ENCODE data around the gene WIPF3. TPM values are rescaled to one million over a fixed set of nuclear protein-coding genes. Genes with fewer than 3 reads are reported as not detected.

Gene WIPF3
- total RNA-seq, 1 donor from 2014 or later: not detected

DNA sequence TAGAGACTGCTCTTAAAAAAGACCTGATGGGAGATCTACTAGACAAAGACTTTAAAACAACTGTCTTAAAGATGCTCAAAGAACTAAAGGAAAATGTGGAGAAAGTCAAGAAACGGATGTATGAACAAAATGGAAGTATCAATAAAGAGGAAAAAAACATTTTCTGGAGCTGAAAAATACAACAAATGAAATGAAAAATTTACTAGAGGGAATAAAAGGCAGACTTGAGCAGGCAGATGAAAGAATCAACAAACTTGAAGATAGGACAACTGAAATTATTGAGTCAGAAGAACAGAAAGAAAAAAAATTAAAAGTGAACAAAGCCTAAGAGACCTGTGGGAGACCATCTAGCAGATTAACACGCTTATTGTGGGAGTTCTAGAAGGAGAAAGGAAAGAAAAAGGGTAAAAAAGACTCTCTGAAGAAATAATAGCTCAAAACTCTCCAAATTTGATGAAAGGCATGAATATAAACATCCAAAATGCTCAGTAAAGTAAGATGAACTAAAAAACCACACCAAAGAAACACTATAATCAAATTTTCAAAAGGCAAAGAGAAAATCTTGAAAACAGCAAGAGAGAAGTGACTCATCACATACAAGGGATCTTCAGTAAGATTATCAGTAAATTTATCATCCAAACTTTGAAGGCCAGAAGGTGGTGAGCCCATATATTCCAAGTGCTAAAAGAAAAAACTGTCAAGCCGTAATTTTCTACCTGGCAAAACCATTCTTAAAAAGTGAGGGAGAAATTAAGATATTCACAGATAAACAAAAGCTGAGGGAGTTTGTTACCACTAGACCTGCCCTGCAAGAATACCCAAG is 100.1 kb downstream of the WIPF3 start:
- intact Hi-C loops (cut with micrococcal nuclease): no loop called here

DNA sequence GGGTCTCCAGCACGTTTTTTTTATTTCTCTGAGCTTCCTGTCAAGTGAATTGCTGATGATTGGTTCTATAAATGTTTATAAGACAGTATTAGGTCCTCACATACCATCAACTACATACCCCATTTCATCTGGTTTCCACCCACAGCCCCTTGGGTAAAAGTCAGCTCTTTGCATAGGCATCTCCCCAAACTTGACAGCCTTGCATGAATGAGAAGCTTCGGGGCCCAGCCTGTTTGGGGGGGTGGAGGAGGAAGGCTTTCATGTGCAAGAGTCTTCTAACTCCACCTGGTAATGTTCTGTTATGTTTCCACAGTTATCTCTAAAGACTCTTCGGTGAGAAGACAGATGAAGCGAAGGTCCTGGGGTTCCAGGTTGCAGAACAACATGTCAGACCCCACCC is 107.9 kb downstream of the WIPF3 start:
- intact Hi-C loops (cut with micrococcal nuclease): no loop called here

DNA sequence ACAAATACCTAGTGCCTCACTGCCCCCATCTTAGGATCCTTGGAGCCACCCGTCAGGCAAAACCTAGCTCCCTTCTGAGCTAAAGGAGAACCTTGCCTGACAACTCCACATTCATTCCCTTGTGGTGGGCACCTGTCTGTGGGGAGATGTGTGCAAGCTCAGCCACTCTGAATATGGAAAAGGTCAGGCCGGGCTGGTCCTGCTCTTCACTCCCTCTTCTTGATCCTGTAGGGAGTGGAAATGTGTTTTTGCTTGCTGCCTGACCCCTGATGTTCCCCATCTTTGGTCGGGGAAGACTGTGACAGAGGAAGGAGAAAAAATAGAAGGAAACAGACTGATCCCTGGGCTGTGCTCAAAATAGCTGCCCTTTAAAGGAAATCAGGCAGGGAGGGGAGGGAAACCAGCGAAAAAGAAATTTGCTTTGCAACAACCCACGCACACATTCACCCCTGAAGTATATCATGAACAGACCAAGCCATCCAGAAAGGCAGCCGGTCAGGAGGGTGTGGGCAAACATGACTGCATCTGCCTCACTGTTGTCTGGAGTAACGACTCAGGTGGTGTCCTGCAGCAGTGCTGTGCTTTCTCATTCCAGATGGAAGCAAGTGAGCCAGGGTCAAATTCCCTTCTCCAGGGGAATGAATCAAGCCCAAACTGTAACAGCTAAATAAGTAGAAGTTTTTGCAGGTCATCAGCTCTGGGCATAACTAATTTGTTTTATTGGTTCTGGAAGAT is 109.3 kb downstream of the WIPF3 start:
- intact Hi-C loops (cut with micrococcal nuclease): no loop called here

DNA sequence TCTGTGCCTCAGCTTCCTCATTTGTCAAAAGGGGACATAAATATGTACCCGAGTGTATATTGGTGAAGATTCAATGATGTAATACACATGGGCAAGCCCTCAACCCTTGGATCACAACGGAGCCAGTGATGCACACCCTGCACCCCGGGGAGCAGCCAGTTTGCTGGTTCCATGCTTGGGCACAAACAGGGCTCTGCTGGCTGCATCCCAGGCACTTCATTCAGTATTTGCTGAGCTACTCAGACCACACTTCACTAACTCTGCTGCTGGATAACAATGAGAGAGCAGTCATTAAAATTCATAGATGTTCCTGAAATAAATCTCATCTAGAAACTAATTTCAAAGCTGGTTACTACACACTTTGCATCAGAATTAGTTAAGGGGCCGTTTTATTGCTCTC is 111.3 kb downstream of the WIPF3 start:
- intact Hi-C loops (cut with micrococcal nuclease): no loop called here

DNA sequence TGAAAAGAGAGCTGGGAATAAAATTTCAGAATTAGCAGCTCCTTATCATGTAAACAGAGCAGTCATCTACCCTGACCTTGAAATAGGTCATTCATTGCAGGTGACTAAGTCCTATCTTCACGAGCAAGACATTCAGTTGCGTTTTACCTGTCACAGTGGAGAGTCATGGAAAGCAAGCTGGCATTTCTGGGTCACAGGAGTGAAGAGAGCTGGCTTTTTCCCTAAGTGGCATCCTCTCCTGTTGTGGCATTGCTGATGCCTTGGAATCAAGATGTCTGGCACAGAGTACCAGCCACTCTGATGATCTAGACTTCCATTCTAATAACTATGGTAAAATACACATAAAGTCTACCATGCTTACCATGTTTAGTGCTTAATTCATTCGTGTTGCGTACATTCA is 112.5 kb downstream of the WIPF3 start:
- intact Hi-C loops (cut with micrococcal nuclease): no loop called here

DNA sequence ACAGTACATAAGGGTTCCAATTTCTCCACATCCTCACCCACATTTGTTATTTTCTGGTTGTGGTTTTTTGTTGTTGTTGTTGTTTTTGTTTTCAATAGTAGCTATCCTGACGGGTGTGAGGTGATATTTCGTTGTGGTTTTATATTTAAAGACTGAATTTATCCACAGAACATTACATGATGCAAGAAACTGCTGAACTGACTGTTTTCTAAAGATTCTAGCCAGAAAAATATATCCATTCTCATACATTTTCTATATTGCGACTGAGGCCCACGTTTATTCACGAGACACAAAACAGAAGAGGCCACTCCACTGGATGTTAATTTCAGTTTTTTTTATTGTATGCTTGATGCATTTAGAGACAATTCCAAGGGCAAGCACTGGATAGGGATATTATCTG is 113.5 kb downstream of the WIPF3 start:
- intact Hi-C loops (cut with micrococcal nuclease): loop anchor here (10.0 kb wide), 1 partner anchor 285 kb away; no protein-coding TSS in a partner anchor

DNA sequence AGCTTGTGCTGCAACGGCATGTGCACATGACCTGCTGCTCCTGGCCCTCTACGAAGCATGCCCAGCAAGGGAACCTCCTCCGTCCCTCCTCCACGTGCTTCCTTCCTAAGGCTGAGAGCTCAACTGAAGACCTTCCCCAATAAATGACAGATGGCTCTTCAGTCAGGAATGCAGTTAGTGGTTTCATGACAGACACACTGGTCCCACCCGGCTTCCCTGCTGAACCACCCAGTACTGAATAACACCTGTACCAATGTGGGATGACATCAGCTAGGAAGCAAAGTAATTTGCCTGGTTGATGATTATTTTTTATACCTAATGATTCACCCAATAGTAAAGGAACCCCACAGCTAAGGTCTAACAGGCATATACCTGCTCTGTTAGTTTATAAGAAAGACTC is 114.2 kb downstream of the WIPF3 start:
- intact Hi-C loops (cut with micrococcal nuclease): loop anchor here (10.0 kb wide), 1 partner anchor 286 kb away; no protein-coding TSS in a partner anchor

DNA sequence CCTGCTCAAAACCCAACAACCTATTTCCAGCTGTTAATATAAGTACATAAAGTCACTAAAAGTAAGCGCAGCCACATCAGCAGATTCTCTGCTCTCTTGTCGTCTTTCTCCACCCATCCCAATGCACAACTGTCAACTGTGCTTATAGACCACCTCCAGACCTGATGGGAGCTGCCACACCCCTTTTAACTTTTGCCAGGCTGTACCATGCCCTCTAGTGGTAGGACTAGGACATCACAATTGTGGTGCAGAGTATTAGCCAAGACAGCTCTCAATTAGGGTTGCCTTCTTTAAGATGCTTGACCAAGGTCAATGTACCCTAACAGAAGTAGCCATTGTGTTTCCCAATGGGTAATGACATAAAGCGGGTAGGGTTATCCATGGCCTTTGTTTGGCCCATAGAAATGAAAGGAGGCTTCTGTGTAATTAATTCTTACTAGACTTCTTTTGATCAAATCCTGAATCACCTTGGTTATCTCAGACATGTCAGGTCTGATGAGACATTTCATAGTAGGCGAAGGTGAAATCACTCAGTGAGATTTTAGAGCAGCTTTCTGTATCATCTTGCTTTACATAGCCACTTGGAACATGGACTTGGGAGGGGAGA is 115.2 kb downstream of the WIPF3 start:
- intact Hi-C loops (cut with micrococcal nuclease): loop anchor here (10.0 kb wide), 1 partner anchor 287 kb away; no protein-coding TSS in a partner anchor

DNA sequence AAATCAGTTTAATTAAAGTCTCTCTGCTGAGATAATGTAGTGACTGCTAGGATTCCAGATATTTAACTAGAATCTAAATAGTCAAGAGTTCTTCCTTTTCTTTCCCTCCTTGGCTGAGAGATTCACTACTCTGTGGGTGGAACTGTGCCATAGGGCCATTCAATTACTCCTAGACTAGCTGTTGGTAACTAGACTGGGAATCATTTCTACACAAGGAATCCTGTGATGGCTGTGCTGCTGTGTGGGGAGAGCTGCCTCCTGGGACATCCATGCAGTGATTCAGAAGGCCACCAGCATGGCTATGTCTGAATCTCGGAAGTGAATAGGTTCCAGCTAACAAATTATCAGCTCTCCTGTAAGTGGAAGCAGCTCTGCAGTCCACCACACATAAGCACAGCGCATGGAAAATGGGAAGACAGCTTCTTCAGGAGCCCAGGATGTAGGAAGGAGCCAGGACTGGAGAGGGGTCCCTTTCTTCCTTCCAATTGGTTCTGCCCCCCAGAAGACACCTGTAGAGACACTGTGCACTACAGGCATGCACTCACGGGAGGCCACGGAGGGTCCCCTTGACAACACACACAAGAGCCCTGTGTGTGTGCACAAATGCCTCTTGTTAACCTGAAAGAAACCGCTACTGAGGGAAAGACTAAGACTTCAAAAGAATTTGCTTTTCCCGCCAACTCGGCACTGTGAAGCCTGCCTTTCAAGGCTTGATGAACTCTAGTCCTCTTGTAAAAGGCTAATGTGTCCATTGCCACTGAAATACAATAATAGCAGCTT is 116.8 kb downstream of the WIPF3 start:
- intact Hi-C loops (cut with micrococcal nuclease): loop anchor here (10.0 kb wide), 1 partner anchor 288 kb away; no protein-coding TSS in a partner anchor

DNA sequence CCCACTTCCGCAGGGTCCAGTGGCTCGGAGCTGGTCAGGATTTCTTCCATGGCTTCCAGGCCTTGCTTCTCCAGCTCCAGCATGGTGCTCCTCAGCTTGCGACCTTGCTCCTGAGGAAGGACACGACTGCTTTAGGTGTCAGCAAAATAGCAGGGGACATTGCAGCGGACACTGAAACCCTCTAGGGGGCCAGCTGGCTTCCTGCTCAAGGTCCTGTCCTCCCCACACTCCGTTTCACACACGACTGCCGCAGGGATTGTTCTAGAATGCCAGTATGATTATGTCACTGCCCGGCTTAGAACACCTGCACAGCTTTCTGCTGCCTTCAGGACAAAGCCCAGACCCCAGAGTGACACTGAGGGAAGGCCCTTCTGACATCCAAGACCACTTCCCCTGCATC is 117.7 kb downstream of the WIPF3 start:
- intact Hi-C loops (cut with micrococcal nuclease): loop anchor here (10.0 kb wide), 1 partner anchor 289 kb away; no protein-coding TSS in a partner anchor

DNA sequence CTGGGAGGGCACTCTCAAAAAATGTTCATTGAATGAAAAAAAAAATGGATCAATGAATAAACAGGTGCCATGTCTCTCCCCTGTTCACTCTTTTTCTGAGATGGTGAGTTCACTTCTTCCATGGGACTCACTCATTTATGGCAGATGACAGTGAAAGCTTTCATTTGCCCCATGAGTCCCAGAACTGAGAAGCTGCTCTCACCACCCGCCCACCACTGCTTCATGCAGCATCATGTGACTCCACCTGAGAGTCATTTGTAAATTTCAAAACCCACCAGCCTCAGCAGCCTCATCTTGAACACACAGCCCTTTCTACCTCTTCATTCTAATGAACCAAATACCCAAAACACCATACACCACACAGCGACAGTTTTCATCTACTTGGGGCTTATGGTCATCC is 118.4 kb downstream of the WIPF3 start:
- intact Hi-C loops (cut with micrococcal nuclease): loop anchor here (10.0 kb wide), 1 partner anchor 290 kb away; no protein-coding TSS in a partner anchor

DNA sequence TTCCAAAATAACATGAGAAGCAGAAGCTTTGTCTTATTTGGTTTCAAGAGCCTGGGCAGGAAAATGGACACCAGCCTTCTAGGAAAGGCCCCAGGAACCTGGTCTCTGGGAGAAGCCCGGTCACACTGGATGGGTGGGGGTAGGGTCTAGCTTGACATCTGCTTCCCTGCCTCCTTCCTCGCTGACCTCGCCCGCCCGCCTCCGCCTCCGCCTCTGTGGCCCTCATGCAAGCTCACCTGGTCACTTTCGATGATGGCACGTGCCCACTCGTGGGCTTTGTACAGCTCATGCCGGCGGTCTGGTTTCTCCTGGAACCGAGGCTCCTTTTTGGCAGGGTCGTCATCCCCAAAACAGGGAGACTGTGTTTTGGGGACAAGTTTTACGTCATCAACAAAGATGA is 119.9 kb downstream of the WIPF3 start:
- intact Hi-C loops (cut with micrococcal nuclease): loop anchor here (10.0 kb wide), 1 partner anchor 291 kb away; no protein-coding TSS in a partner anchor

DNA sequence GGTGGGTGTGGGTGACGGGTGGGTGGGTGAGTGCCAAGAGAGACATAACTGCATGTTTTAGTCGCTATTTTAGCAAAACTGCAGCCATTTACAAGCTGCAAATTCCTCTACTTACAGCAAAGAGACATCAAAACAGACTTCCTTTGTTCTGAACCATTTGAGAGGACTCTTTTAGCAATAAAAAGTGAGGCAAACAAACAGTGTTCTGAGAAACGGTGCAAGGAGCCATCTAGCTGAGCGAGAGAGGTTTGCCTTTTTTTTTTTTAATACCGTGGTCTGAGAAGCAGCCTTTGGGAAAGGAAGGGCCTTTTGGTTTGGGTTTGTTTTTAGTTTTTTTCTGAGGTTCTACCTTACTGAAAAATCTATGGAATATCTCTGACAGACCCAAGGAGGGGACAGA is 120.4 kb downstream of the WIPF3 start:
- intact Hi-C loops (cut with micrococcal nuclease): loop anchor here (10.0 kb wide), 1 partner anchor 292 kb away; no protein-coding TSS in a partner anchor

DNA sequence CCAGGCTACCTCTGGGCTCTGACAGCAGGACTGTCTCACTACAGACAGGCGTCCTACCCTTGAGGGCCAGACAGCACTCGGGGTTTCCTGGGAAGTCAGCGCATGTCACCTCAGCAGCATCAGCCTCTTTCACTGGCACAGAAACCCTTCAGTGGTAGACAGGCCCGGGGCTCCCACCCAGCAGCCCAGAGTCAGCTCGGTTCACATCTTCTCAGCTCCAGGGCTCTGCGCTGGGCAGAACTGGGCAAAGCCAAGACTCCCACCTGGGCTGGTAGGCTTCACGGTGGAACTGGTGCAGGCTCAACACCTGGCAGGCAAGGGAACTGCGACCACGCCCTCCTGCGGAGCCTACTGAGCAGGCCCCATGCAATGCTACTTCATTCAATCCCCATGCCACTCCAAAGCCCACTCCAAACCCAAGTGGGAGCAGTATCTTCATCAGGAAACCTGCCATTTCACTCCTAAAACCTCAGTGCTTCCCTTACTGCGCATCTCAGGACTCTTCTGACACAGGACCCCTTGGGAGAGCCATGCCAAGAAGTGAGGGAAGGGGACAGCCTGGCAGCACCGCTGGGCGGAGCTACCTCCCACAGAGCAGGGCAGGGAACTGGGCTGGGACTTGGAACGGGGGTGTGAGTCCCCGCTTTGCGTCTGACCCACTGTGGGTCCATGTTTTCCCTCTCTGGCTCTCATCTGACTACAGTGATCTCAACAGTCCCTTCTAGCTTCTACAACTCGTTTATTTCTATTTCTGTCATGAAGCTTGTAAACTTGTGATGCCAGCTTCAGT is 122.9 kb downstream of the WIPF3 start:
- intact Hi-C loops (cut with micrococcal nuclease): loop anchor here (10.0 kb wide), 1 partner anchor 294 kb away; no protein-coding TSS in a partner anchor

DNA sequence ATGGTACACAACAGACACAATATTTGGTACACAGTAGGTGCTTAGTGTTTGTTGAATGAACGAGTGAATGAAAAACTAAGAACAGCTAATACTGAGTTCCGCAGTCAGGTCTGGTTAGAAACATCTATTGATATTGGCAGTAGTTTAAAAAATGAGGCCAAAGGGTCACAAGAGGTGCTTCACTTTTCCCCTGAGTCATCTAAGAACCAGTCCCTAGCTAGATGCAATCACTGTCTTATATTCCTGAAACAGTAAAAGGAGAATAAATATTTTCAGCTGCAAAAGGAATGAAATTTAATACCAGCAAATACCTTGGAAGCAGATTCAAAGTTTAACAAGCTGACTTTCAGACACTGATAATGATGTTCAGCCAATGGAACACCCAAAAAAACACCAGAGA is 128.8 kb downstream of the WIPF3 start:
- intact Hi-C loops (cut with micrococcal nuclease): no loop called here

DNA sequence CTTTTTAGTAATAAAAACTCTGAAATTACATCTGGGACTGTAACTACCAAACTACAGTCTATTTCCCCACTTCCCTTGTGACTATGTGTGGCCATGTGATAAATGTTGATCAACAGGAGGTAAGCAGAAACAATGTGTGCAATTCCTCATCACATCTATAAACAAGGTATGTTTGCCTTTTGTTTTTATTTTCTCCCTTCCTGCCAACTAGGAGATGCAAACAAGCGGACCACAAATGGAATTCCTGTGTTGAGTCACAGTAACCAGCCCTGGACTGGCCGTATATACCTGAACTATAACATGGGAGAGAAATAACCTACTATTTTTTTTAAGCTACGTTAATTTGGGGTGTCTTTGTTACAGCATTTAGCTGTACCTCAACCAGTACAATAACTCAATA is 130.8 kb downstream of the WIPF3 start:
- intact Hi-C loops (cut with micrococcal nuclease): no loop called here

DNA sequence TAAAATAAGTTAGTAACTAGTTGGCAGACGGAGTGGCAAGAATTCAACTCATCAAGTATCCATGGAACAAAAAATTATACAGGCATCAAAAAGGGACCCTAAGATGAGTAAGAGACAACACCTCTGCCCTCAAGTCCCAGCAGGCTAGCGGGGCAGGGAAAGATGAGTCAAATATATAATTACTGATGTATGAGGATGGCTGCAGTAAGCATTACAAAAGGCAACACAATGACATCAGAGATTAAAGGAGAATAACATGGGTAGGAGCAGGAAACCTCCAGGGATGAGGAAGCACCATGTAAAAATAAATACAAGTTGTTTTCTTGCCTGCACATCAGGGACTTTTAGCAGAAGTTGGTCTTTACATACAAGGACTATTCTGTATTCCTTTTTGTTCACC is 133.9 kb downstream of the WIPF3 start:
- intact Hi-C loops (cut with micrococcal nuclease): no loop called here

DNA sequence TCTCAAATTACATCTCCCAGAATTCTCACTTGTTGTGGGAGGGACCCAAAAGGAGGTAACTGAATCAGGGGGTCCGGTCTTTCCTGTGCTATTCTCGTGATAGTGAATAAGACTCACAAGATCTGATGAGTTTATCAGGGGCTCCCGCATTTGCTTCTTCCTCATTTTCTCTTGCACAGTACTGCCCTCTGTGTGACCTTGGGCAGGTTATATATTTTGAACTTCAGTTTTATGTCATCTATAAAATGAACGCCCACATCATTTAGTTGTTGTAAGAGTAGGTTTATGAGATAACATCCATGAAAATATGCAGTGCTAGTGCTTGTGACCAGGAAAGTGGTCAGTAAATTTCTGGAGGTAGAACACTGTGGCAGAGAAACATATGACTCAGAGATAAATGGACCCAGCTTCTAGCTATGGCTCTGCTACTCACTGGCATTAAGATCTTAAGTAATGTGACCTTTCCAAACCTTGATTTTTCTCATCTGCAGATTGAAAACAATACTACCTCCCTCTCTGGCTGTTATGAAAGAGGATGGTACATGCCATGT is 139.0 kb downstream of the WIPF3 start:
- intact Hi-C loops (cut with micrococcal nuclease): no loop called here

DNA sequence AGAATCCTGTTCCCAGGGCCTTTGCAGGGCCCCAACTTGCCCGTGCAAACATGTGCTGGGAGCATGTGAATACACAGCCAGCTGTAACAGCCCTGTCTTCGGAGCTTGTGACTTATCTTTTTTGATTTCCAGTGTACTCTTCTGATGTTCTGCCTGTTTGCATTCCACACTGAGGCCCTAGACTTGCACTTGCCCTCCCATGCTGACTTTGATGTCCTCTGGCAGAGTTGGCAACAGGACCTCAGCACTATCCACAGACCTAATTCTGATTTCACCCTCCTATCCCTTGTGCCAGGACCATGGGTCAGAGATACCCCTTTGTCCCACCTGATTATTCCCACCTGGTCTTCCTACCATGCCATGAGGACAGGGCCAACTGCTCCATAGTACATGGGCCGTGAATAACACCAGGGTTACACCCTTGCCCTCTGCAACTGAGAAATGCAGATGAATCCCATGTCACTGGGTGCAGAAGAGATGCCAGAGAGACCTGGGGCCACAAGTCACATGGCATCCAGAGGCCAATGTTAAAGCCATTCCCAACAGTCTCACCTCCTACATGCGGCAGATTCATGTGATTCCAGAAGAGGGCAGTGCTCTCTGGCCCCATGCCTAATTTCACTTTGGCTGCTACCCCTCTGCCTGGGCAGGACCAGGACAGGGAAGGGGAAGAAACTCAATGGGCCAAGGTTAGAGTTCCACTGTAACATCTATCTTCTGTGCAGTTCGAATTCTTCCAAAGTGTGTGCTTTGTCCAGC is 140.3 kb downstream of the WIPF3 start:
- intact Hi-C loops (cut with micrococcal nuclease): no loop called here
